ENCODE data around the gene ABLIM1.

Gene ABLIM1

GRCh38 chr10:114682532-114682931 lies 24.5 kb upstream of the ABLIM1 start:
- in situ Hi-C loops (cut with HindIII; ENCODE audit: low pct_ligation_motif_present, low pct_unique_long_range_greater_than_20kb, low sequenced_read_pairs), result no loop called here
- DNase-seq, result no peak

DNA sequence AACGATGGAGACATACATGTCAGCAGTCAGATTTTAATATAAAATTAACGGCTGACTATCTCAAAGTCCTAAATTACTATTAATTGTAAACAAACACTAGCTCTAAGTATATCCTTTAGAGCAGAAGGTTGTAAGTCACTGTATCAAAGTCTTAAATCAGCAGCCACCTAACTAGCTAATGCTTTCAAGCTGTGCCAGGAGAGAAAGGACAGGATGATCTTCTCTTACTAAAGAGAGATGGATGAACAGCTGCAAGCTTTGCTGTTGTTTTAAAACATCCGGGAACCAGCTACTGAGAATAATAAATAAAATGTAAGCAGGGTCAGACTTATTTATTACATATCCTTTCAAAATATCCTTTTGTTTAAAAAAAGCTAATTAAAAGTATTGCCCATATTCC lies 24.0 kb upstream of the ABLIM1 start:
- DNase-seq, result peak; percentile 14
- in situ Hi-C loops (cut with HindIII; ENCODE audit: low pct_ligation_motif_present, low pct_unique_long_range_greater_than_20kb, low sequenced_read_pairs), result no loop called here

DNA sequence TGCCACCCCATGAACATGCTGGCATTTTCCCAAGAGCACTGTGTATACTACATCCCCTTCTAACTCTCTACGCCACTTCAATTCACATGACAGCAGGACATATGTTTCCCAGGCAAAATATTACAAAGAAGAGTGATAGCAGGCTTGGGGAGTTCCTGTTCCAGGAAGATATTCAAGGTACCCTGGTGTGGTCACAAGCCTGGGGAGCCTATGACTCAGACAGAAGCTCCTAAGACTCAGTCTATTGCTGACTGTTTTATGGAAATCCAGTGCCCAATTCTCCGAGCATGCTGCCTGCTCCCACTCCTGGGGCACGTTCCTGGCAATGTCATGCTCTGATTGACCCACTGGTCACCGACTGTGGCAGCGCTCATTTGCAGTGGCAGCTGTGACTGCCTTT lies 23.5 kb upstream of the ABLIM1 start:
- in situ Hi-C loops (cut with HindIII; ENCODE audit: low pct_ligation_motif_present, low pct_unique_long_range_greater_than_20kb, low sequenced_read_pairs), result no loop called here
- peak; percentile 76 for DNase-seq

DNA sequence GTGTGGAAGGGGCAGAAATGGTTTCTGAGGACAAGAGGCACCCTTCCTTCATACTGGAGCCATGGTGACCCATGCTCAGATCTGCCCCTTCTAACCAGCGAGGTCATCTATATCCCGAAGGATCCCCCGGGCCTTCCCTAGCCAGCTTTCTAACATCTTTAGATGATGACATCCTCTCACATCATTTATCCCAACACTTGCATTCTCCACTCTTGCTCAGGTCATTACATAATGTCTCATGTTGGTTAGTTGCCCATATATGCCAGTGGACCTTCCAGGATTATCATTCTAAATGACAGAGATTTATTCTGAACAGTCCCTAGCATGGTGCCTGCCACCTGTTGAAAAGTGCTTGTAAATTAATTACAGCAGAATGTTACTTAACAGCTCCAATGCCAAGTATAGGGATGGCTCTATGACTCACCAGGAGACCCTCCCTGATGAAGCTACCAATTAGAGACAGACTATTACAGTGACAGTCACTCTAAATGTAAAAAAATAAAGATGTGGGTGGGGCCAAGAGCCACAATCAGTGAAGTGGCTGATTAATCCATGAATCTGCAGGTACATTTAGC lies 22.6 kb upstream of the ABLIM1 start:
- in situ Hi-C loops (cut with HindIII; ENCODE audit: low pct_ligation_motif_present, low pct_unique_long_range_greater_than_20kb, low sequenced_read_pairs), result no loop called here
- DNase-seq, result no peak

DNA sequence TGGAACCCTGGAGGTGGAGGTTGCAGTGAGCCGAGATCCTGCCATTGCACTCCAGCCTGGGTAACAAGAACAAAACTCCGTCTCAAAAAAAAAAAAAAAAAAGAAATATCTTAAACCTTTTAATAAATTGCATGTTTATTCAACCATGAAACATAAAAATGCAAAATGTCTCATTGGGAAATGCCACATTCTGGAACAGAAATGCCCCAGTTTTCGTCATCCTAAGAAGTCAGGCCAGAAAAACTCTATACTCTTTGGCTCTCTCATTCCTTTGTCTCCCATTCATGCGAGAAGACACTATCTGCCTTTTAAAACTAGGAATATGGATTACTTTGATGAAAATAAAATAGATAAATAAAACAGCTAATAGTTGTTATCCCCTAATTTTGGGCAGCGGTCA lies 21.5 kb upstream of the ABLIM1 start:
- in situ Hi-C loops (cut with HindIII; ENCODE audit: low pct_ligation_motif_present, low pct_unique_long_range_greater_than_20kb, low sequenced_read_pairs), result no loop called here
- DNase-seq, result no peak

DNA sequence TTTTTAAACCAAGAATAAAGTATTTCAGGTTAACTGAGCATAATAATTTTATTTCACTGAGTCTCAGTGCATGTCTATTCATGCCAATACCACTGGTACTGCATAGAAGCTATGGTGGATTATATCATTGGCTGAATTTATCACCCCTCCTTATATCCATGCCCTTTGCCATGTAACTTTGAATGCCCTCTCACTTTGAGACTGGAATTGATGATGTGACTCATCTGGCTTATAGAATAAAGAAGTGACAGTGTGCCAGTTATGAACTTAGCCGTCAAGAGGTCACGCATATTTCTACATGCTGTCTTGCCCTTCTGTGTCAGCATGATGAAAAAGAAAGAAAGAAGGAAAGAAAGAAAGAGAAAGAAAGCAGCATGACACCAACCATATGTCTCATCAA lies 20.7 kb upstream of the ABLIM1 start:
- DNase-seq, result no peak
- in situ Hi-C loops (cut with HindIII; ENCODE audit: low pct_ligation_motif_present, low pct_unique_long_range_greater_than_20kb, low sequenced_read_pairs), result no loop called here

DNA sequence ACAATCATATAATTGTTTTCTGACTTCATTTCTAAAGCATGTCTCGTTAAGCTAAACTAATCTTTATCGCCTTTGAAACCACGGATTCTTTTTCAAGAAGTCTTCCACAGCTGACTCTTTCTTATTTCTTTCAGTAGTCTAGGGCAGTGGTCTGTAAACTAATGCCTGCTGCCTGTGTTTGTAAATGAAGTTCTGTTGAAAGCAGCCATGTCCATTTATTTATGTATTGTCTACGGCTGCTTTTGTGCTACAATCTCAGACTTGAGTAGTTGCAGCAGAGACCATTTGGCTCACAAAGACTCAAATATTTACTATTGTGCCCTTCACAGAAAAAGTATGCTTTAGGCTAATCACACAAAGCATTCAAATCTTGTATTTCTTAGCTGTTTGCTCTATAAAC lies 20.3 kb upstream of the ABLIM1 start:
- no peak for DNase-seq
- in situ Hi-C loops (cut with HindIII; ENCODE audit: low pct_ligation_motif_present, low pct_unique_long_range_greater_than_20kb, low sequenced_read_pairs), result no loop called here

GRCh38 chr10:114674346-114674745 lies 16.3 kb upstream of the ABLIM1 start:
- in situ Hi-C loops (cut with HindIII; ENCODE audit: low pct_ligation_motif_present, low pct_unique_long_range_greater_than_20kb, low sequenced_read_pairs), result no loop called here
- DNase-seq, result no peak

GRCh38 chr10:114669648-114670047 lies 11.6 kb upstream of the ABLIM1 start:
- DNase-seq, result no peak
- in situ Hi-C loops (cut with HindIII; ENCODE audit: low pct_ligation_motif_present, low pct_unique_long_range_greater_than_20kb, low sequenced_read_pairs), result no loop called here

- no peak for DNase-seq
- in situ Hi-C loops (cut with HindIII; ENCODE audit: low pct_ligation_motif_present, low pct_unique_long_range_greater_than_20kb, low sequenced_read_pairs), result no loop called here
Observed at GRCh38 chr10:114668375-114669080, 10.5 kb upstream of the ABLIM1 start.

GRCh38 chr10:114665873-114666272 lies 7.8 kb upstream of the ABLIM1 start:
- no peak for DNase-seq
- in situ Hi-C loops (cut with HindIII; ENCODE audit: low pct_ligation_motif_present, low pct_unique_long_range_greater_than_20kb, low sequenced_read_pairs), result no loop called here

GRCh38 chr10:114665406-114665805 lies 7.3 kb upstream of the ABLIM1 start:
- DNase-seq, result peak; percentile 22
- in situ Hi-C loops (cut with HindIII; ENCODE audit: low pct_ligation_motif_present, low pct_unique_long_range_greater_than_20kb, low sequenced_read_pairs), result no loop called here

DNA sequence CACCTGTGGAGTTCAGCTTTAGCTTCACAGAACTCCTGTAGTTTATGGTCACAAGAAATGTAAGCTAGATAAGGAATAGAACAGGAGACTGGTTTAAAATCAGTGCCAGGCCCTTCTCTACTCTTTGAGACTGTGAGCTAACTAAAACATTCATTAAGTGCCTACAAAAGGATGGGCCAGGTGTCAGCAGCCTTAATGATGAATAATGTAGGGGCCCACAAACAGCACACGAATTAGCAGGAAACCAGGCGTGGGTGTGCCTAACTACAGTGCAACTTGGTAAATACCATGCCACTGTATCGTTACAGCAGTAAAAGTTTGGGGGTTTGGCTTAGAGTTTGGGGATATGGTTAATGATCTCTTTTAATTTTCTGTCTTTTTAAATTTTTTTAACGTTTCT lies 6.1 kb upstream of the ABLIM1 start:
- in situ Hi-C loops (cut with HindIII; ENCODE audit: low pct_ligation_motif_present, low pct_unique_long_range_greater_than_20kb, low sequenced_read_pairs), result no loop called here
- DNase-seq, result no peak

DNA sequence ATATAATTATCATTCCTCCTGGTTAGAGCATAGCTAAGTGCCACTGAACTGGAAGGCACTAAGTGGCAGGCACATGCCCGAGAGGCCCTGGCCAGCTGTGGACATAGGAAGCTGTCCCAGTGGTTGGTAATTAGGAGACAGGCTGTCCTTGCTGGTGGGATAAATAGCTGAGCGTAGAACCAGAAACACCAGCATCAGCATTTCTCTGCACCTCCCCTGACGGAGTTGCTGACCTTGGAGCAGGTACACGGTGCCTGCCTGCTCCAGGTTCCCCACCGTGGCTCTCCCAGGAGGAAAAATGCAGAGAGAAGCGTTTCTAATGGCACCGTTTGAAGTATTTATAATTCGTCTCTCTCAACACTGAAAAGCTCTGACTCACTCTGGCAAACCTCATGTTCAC lies 5.6 kb upstream of the ABLIM1 start:
- in situ Hi-C loops (cut with HindIII; ENCODE audit: low pct_ligation_motif_present, low pct_unique_long_range_greater_than_20kb, low sequenced_read_pairs), result no loop called here
- DNase-seq, result no peak

DNA sequence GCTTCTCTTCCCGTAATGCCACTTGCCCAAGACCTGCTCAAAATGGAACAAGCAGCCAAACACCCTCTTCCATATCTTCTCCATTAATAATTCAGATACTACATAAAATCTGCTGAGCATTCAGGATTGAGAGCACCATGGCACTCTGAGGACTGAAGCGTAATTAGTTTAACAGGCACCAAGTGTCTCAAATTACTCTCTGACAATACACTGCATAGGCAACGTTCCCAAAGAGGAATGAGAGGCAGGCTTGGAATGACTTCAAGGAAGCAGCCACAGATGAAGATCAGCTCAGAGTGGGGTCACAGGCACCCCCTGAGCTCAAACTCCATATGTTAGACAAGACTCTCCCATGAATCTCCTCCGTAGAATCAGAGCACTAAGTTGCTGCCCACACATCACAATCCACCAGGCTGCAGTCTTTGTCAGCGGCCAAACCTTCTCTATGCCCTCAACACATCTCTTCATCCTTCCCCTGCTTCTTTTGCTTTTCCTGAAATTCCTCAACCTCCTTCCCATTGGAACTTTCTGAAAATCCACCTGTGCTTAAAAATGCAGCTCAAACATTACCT lies 4.7 kb upstream of the ABLIM1 start:
- DNase-seq, result no peak
- in situ Hi-C loops (cut with HindIII; ENCODE audit: low pct_ligation_motif_present, low pct_unique_long_range_greater_than_20kb, low sequenced_read_pairs), result no loop called here

DNA sequence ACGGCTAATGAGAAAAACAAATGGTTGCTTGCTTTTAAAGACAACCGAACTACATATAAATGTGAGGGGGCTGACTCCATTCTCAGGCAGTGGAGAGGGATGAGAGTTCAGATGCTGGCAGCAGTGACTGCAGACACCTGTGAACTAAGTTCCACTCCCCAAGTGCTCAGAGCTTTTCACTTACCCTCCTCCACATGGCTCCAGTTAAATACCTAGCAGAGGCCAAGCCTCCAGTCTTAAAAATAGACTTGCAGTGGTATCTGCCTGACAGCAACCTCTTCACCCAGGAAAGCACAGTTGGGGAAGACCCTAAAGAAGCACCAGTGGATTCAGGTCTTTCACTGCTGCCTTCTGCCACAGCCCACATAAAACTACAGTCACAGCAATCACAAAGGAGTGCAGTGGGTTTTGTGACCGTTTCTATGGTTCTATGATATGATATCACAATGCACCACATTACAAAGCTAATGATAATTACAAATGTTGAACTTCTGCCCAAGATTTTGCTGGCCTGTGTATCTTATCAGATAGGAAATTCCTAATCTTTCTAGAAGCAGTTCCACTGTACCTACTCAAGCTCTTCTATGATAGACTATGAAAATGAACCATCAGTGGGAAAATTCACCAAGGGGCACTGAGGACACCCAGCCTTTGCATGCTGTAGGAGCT lies 3.3 kb upstream of the ABLIM1 start:
- no peak for DNase-seq
- in situ Hi-C loops (cut with HindIII; ENCODE audit: low pct_ligation_motif_present, low pct_unique_long_range_greater_than_20kb, low sequenced_read_pairs), result no loop called here

DNA sequence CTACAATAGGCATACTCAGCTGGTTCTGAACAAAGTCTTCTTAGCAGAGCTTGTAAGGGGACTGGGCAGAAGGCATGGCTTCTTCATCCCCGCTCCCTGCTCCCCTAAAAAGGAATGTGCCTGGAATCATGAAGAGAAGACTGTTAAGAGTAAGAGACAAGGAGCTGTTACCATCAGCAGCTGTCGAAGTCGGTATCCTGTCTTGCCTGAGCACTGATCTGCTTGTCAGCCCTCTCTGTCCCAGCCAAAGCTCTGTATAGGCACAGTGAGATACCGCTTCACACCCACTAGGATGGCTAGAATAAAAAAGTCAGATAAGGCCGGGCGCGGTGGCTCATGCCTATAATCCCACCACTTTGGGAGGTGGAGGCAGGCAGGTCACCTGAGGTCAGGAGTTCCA lies 2.4 kb downstream of the ABLIM1 start:
- DNase-seq, result no peak
- in situ Hi-C loops (cut with HindIII; ENCODE audit: low pct_ligation_motif_present, low pct_unique_long_range_greater_than_20kb, low sequenced_read_pairs), result no loop called here

- DNase-seq, result no peak
- in situ Hi-C loops (cut with HindIII; ENCODE audit: low pct_ligation_motif_present, low pct_unique_long_range_greater_than_20kb, low sequenced_read_pairs), result no loop called here
Observed at GRCh38 chr10:114654822-114655575, 3.1 kb downstream of the ABLIM1 start.

DNA sequence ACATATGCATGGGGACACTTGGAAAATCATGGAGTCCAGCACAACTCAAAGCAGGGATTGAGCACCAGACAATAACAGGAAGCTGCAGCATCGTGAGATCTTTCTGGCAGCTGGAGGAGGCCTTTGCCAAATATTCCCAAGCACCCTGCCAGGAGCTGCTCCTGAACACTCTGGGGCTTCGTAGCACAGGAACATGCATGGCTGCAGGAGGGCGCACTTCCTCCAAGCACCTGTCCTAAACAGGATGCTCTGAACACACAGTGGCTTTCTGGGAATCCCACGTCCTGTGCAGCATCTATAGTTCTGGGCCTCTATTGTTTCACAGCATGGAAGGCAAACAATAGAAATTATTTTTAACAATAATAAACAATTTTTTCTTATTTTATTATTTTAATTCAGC lies 4.1 kb downstream of the ABLIM1 start:
- in situ Hi-C loops (cut with HindIII; ENCODE audit: low pct_ligation_motif_present, low pct_unique_long_range_greater_than_20kb, low sequenced_read_pairs), result no loop called here
- no peak for DNase-seq

Data from ACHN (cell line).